Measurements from ENCODE around the gene CD6.

DNA sequence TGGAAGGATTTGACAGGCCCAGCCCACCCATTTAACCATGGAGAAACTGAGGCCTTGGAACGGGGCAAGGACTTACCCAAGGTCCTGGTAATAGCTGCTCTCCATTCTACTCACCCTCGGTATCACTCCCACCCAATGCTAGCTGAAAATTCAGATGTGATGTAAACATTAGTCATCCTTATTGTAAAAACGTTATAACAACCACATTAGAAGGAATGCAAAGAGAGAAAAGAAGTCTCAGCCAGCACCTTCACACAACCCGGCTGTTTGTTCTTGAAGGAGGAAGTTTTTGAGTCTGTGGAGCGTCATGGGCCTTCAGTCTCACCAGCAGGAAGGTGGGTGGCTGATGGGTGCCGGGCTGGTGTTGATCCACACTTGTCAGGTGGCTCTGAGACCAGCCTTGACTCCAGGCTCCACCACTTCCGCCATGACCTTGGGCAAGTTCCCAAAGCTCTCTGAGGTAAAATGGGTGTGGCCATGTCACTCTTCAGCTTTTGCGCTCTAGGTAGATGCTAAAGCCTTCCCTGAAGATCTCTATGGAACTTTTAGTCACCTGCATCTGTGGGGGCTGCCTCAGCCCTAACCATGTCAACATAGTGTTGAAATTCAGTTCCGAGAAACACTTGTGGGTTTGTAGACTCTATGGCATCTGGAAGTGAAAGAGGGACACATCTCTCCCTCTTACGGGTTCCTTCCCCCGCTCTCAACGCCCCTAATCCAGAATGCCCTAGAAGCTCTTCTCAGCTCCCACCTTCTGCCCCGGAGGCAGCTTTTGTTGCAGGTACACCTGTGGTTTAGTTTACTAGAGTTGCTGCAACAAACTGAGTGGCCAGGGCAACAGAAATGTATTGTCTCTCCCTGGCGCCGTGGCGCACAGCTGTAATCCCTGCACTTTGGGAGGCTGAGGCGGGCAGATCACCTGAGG, 14.8 kb downstream of the CD6 start:
- TF ChIP-seq, protein P1, sequence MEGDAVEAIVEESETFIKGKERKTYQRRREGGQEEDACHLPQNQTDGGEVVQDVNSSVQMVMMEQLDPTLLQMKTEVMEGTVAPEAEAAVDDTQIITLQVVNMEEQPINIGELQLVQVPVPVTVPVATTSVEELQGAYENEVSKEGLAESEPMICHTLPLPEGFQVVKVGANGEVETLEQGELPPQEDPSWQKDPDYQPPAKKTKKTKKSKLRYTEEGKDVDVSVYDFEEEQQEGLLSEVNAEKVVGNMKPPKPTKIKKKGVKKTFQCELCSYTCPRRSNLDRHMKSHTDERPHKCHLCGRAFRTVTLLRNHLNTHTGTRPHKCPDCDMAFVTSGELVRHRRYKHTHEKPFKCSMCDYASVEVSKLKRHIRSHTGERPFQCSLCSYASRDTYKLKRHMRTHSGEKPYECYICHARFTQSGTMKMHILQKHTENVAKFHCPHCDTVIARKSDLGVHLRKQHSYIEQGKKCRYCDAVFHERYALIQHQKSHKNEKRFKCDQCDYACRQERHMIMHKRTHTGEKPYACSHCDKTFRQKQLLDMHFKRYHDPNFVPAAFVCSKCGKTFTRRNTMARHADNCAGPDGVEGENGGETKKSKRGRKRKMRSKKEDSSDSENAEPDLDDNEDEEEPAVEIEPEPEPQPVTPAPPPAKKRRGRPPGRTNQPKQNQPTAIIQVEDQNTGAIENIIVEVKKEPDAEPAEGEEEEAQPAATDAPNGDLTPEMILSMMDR (IDR thresholded peaks at IDR 0.05; ENCODE audit: low read depth, low read length, poor library complexity, severe bottlenecking), result no peak
- no peak for TF ChIP-seq EZH2phosphoT487 (IDR thresholded peaks at IDR 0.05; ENCODE audit: borderline replicate concordance, low read length)
